SK-N-MC (cell line): Measurements from ENCODE around the gene GALNT7.

Experiments
- EZH2 ChIP-seq: fragments of 200-600 bp; sonication (generic); IDR thresholded peaks from one replicate; pipeline ENCODE4 v1.6.1; 2017; ENCODE audit warnings: antibody characterized with exemption
- POLR2AphosphoS5 ChIP-seq: IDR thresholded peaks from 2 replicates; pipeline ENCODE4 v1.6.1; 2012; ENCODE audit warnings: mild to moderate bottlenecking, low read depth, low read length, borderline replicate concordance

GRCh38 chr4:173371292-173372192, 202.9 kb downstream of the GALNT7 start:
- TF ChIP-seq EZH2 (no peak), POLR2AphosphoS5 (no peak; the same call in 1 of the 2 replicates)
